K562 (cell line): Measurements from ENCODE around the gene PPP1R10. TPM values are rescaled to one million over a fixed set of nuclear protein-coding genes. Genes with fewer than 3 reads are reported as not detected.

Experiments
- ADNP ChIP-seq: fragments of 200-800 bp; sonication (Bioruptor generic); IDR thresholded peaks from 2 replicates; pipeline ENCODE4 v1.6.1; 2016; ENCODE audit warnings: missing genetic modification characterization, missing compliant biosample characterization
- COPS2 ChIP-seq: fragments of 450-650 bp; conservative IDR thresholded peaks from 2 replicates; pipeline ENCODE4 v1.6.1; 2016; ENCODE audit warnings: mild to moderate bottlenecking, moderate library complexity
- CREM ChIP-seq: IDR thresholded peaks from 2 replicates; pipeline ENCODE4 v1.6.1; 2014; ENCODE audit warnings: antibody characterized with exemption, low read depth
- CTCFL ChIP-seq: IDR thresholded peaks from 2 replicates; pipeline ENCODE4 v1.6.1; 2011; ENCODE audit warnings: borderline replicate concordance, low read depth, mild to moderate bottlenecking, moderate library complexity, low read length; ENCODE audit not compliant: insufficient read depth, poor library complexity, severe bottlenecking
- DDX20 ChIP-seq: fragments of 450-650 bp; IDR thresholded peaks from 2 replicates; pipeline ENCODE4 v1.6.1; 2016; ENCODE audit warnings: missing genetic modification characterization, low read depth, mild to moderate bottlenecking, missing compliant biosample characterization, moderate library complexity
- E2F6 ChIP-seq, 2 experiments: IDR thresholded peaks; 2 replicates each; pipeline ENCODE4 v1.6.1; 2011; ENCODE audit warnings: borderline replicate concordance in 1 of 2, control low read depth in 1 of 2, low read depth in 1 of 2, low read length in 1 of 2, mild to moderate bottlenecking in 1 of 2, mixed read lengths in 1 of 2, moderate library complexity in 1 of 2; ENCODE audit not compliant: insufficient read depth in 1 of 2, insufficient read length in 1 of 2, poor library complexity in 1 of 2, severe bottlenecking in 1 of 2; ENCODE audit errors: extremely low read depth in 1 of 2
- EHMT2 ChIP-seq: fragments of 450-650 bp; IDR thresholded peaks from 2 replicates; pipeline ENCODE4 v1.6.1; 2018; ENCODE audit warnings: antibody characterized with exemption
- ELF1 ChIP-seq: fragments of 200-800 bp; sonication (Bioruptor generic); IDR thresholded peaks from 2 replicates; pipeline ENCODE4 v1.6.1; 2016; ENCODE audit warnings: missing genetic modification characterization, missing compliant biosample characterization
- EZH2 ChIP-seq: IDR thresholded peaks from 2 replicates; pipeline ENCODE4 v1.6.1; 2012; ENCODE audit warnings: low read depth, mild to moderate bottlenecking, inconsistent platforms, low read length, borderline replicate concordance
- GABPB2 ChIP-seq: fragments of 250-450 bp; sonication (Bioruptor Pico); conservative IDR thresholded peaks from 2 replicates; pipeline ENCODE4 v1.5.1; 2021; ENCODE audit warnings: mild to moderate bottlenecking
- ID3 ChIP-seq, 2 experiments: fragments of 250-450 bp in 1 of 2; fragments of 450-650 bp in 1 of 2; sonication (Bioruptor Pico) in 1 of 2; IDR thresholded peaks; 2 replicates each; pipeline versions ENCODE4 v1.6.1 to v1.8.0; 2016 to 2021; ENCODE audit warnings: mild to moderate bottlenecking in 2 of 2, moderate library complexity in 2 of 2, missing compliant biosample characterization in 1 of 2, missing genetic modification characterization in 1 of 2
- ILK ChIP-seq: fragments of 450-650 bp; IDR thresholded peaks from 2 replicates; pipeline ENCODE4 v1.6.1; 2016; ENCODE audit warnings: missing genetic modification characterization, low read depth, mild to moderate bottlenecking, missing compliant biosample characterization, moderate library complexity, borderline replicate concordance
- KDM2B ChIP-seq: fragments of 250-450 bp; sonication (Bioruptor Pico); IDR thresholded peaks from 2 replicates; pipeline ENCODE4 v1.8.0; 2021; ENCODE audit warnings: mild to moderate bottlenecking, moderate library complexity
- MAFF ChIP-seq: IDR thresholded peaks from 2 replicates; pipeline ENCODE4 v1.6.1; 2012; ENCODE audit warnings: low read length, improper control_type of control experiment
- MITF ChIP-seq: IDR thresholded peaks from 2 replicates; pipeline ENCODE4 v1.6.1; 2014; ENCODE audit warnings: antibody characterized with exemption
- NFIX ChIP-seq: fragments of 250-450 bp; sonication (Bioruptor Pico); IDR thresholded peaks from 2 replicates; pipeline ENCODE4 v1.4.0; 2020; ENCODE audit warnings: low read depth, mild to moderate bottlenecking, moderate library complexity
- NR2C1 ChIP-seq, 2 experiments: fragments of 450-650 bp; IDR thresholded peaks; 2 replicates each; pipeline ENCODE4 v1.6.1; 2017; ENCODE audit warnings: mild to moderate bottlenecking in 2 of 2, antibody characterized with exemption in 1 of 2, inconsistent platforms in 1 of 2, missing compliant biosample characterization in 1 of 2, missing genetic modification characterization in 1 of 2
- NRF1 ChIP-seq, 2 experiments: fragments of 450-650 bp; IDR thresholded peaks in 1 of 2; conservative IDR thresholded peaks in 1 of 2; 2 replicates each; pipeline ENCODE4 v1.6.1; 2014; ENCODE audit warnings: mild to moderate bottlenecking in 2 of 2
- TCFL5 ChIP-seq: fragments of 250-450 bp; sonication (Bioruptor Pico); conservative IDR thresholded peaks from 2 replicates; pipeline ENCODE4 v1.6.1; 2021; ENCODE audit warnings: mild to moderate bottlenecking, moderate library complexity, matching md5 sums
- ZNF121 ChIP-seq: sonication (generic); formaldehyde crosslinking; conservative IDR thresholded peaks from 2 replicates; pipeline ENCODE4 v1.8.0; 2022; ENCODE audit warnings: missing genetic modification reagents
- ZNF175 ChIP-seq: fragments of 200-800 bp; sonication (Bioruptor generic); IDR thresholded peaks from 2 replicates; pipeline ENCODE4 v1.6.1; 2016; ENCODE audit warnings: low read depth, mild to moderate bottlenecking, missing genetic modification characterization, missing compliant biosample characterization
- ZNF561 ChIP-seq: fragments of 450-650 bp; formaldehyde crosslinking; conservative IDR thresholded peaks from 2 replicates; pipeline ENCODE4 v1.4.0; 2020; ENCODE audit warnings: mild to moderate bottlenecking, moderate library complexity
- polyA plus RNA-seq, 8 experiments: library from polyadenylated mRNA; depleted of rRNA in 4 of 8; stranded (reverse) in 5 of 8; unstranded in 3 of 8; fragments of >200 nt; fragmentation: Nextera tagmentation in 2 of 8; fragmentation: Illumina TruSeq in 1 of 8; extraction: Ambion mirVana in 2 of 8; extraction: Trizol in 1 of 8; gene quantifications; 2 replicates each; pipeline versions ENCODE4 v1.2.1 to v1.2.3, GENCODE V29; 2011 to 2014; ENCODE audit warnings: inconsistent platforms in 1 of 8, missing spikeins in 1 of 8
- total RNA-seq, 7 experiments: library from RNA; depleted of rRNA in 6 of 7; stranded (reverse); fragments of >200 nt in 6 of 7; fragmentation: Illumina TruSeq in 2 of 7; extraction: Trizol in 2 of 7; gene quantifications; 2 replicates each; pipeline versions ENCODE4 v1.2.1 to v1.2.3, GENCODE V29; 2011 to 2021; ENCODE audit warnings: low replicate concordance in 1 of 7

The PPP1R10 gene
- total and polyA plus RNA-seq, 9 of the 15 experiments (the other 6 are each of a cell fraction or from before 2014, with no cell fraction given): 14.1 to 65.5 (median 32.6) TPM

- TF ChIP-seq E2F6 (IDR thresholded peaks at IDR 0.05; ENCODE audit: borderline replicate concordance in 1 of 2, extremely low read depth in 1 of 2, insufficient read depth in 1 of 2, insufficient read length in 1 of 2, low read depth in 1 of 2, low read length in 1 of 2, poor library complexity in 1 of 2, severe bottlenecking in 1 of 2) (peak in 1 of 2 experiments; percentile 61), CREM (peak; percentile 8), EHMT2 (no peak), COPS2 (no peak), ADNP (tag) (no peak), ZNF175 (CRISPR knock-in tag) (no peak), ZNF561 (CRISPR knock-in tag) (no peak), EZH2 (no peak), KDM2B (CRISPR knock-in tag) (no peak), NRF1 (conservative IDR thresholded peaks at IDR 0.05 in 1 of 2, IDR thresholded peaks at IDR 0.05 in 1 of 2) (peak; percentile 91 to 92), DDX20 (tag) (no peak), MAFF (no peak), NFIX (CRISPR knock-in tag) (no peak), GABPB2 (no peak), MITF (no peak), ZNF121 (CRISPR knock-in tag) (no peak), NR2C1 (IDR thresholded peaks at IDR 0.05) (no peak), NR2C1 (tag; IDR thresholded peaks at IDR 0.05) (no peak), ID3 (CRISPR knock-in tag; IDR thresholded peaks at IDR 0.05) (no peak), ID3 (tag; IDR thresholded peaks at IDR 0.05) (peak; percentile 54; the same call in 1 of the 2 replicates), TCFL5 (CRISPR knock-in tag) (0 out of 2 replicates have a peak, but pooled peaks have one; percentile 11), ILK (tag) (no peak), ELF1 (tag) (no peak), CTCFL (no peak)
These were observed 30.4 kb upstream of the PPP1R10 start (continued) for GRCh38 chr6:30647242-30648116.
